GM19351 (cell line): ENCODE measurements around the gene DSP.

Source experiments
- ATAC-seq: cut with Tn5 transposase; IDR thresholded peaks from one replicate; pipeline ENCODE4 v1.9.1; 2021; ENCODE audit warnings: mild to moderate bottlenecking, moderate library complexity; ENCODE audit not compliant: unreplicated experiment

Gene DSP

GRCh38 chr6:7590918-7591302 is 49.4 kb downstream of the DSP start:
- ATAC-seq = no peak

GRCh38 chr6:7591770-7592169 is 50.3 kb downstream of the DSP start:
- no peak for ATAC-seq

DNA sequence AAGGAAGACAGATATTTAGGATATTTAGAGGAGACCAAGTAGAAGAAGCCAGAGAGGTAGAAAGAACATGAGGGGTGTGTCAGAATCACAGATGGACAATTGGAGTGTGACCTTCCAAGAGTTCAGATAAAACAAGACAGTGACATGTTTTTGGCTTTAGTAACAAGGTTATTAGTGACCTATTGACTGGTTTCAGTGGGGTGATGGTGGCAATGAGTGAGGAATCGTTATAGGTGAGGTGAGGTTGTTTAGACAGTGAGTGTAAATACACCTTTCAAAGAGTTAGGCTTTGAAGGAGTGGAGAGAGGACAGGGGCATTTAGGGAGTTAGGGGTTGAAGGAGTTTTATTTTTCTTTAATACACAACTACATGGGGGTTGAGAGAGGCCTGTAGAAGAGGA is 51.8 kb downstream of the DSP start:
- ATAC-seq = no peak

GRCh38 chr6:7594579-7595125 is 53.2 kb downstream of the DSP start:
- no peak for ATAC-seq

DNA sequence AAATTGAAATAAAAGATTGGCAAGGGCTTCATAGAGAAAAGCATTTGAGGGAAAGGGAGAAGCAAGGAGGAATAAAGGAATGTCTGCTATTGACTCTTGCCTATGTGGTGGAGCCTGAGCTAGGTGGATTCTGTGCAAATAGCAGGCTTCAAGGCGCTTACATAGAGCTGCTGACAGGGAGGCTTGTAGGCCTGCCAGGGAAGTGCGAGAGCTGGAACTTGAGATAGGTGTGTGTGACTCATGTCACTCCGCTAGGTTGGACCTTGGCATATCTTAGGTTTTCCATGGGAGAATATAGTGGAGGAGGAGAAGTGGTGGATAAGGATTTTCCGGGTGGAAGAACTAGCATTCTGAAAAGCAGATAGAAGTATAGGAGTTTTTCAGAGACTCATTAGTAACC is 62.5 kb downstream of the DSP start:
- ATAC-seq = no peak

DNA sequence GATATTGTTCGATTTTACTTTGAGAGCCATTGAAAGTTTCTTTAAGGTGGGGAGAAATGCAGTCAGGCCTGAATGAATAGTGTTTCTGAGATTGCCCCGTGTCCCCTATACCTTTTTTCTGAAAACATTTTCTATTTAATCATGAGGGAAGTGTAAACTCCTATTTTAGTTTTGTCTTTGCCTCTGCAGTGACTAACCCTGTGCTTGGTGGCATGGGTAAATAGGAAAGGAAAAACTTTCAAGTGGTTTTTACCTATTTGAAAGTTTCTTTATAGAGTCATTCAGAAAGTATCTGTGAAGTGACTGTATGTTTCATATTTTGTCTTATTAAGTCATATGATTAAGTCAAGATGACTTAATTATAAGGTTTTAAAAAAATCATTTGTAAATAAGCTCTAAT is 63.0 kb downstream of the DSP start:
- no peak for ATAC-seq

- ATAC-seq = no peak
These were observed 74.3 kb downstream of the DSP start for GRCh38 chr6:7615611-7616383.

GRCh38 chr6:7617801-7618764 is 76.6 kb downstream of the DSP start:
- ATAC-seq = peak; percentile 72

DNA sequence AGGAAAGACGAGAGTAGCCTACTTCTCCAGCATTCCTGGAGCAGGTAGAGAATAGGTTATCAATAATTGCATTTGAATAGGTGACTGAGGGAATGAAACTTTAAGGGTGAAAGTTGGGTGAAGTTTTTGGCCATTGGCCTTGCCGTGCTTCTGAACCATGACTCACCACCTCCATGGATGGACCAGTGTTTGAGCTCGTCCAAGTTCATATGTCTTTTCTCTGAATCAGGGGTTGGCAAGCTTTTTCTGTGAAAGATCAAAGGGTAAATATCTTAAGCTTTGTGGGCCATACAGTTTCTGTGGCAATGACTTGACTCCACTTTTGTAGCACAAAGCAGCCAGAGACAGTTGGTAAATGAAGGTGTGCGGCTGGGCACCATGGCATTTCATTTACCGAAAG is 80.3 kb downstream of the DSP start:
- no peak for ATAC-seq

DNA sequence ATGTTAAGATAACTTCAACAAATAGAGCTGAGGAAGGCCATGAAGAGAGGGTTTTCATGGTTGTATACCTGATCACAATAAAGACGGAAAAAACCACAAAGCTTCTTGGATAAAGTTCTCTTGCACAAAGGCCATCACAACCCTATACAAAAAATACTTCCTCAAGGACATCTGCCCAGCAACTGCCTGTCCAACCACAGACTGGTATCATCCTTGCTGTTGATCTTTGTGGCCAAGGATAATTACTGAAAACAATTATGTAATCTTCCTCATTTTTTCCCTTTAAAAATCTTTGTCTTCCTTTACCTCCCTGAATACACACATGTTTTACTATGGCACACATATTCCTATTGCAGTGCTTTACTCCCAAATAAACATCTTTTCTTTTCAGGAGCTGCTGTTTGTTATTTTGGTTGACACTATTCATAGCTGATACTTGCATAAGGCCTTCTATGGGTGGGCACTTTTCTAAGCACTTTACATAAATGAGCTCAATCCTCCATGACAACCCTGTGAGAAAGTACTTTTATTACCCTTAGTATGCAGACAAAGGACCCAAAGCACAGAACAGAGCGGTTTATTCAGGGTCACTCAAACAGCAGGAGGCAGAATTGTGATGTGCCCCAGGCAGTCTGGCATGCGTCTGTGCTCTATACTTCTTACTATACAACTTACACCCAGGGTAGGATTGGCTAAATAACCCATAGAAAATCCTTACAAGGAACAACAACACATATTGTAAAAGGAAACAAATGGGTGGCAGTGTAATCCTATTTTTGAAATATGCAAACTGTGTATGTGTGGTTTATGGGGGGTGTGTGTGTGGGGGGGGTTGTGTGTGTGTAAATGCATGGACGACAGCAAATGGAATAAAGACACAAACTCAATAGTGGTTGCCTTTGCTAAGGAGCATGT is 83.6 kb downstream of the DSP start:
- no peak for ATAC-seq

DNA sequence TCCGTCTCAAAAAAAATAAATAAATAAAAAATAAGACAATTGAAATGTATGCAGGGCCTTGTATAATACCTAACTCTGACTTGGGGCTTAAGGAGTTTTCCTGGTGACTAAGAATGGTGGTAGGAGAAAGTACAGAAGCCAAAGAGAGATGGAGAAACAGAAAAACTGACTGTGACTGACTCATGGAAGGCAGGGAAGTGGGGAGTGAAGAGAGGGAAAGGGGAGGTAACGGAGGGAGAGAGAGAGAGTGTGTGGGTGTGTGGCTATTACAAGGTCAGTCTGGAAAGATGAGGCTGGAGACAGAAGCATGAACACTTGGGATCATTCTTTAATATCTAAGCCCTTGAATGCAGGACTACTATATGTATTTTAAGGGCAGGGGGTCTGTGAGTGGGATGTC is 87.0 kb downstream of the DSP start:
- no peak for ATAC-seq

- no peak for ATAC-seq
These were observed 87.4 kb downstream of the DSP start for GRCh38 chr6:7628909-7629308.

DNA sequence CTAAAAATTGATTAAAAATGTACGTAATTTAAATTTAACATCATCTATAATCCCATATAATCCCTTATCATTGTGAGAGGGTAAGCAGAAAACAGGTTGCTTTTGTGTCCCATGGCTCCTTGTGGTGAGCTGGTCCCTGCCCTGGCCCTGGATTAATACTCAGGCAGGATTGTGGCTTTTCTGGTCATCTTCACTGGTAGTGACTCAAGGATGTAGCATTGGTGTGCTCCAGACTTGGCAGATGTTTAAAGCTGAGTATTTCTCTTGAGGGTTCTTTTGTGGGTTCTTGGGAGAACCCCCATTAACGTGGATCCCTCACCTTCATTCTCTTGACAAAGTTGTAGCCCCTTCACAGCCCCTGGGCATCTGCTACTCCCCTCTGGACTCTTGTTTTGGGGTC is 87.8 kb downstream of the DSP start:
- ATAC-seq = no peak

- ATAC-seq = no peak
These were observed 89.3 kb downstream of the DSP start for GRCh38 chr6:7630792-7631191.

- no peak for ATAC-seq
These were observed 90.0 kb downstream of the DSP start for GRCh38 chr6:7631466-7631865.

- no peak for ATAC-seq
These were observed 91.2 kb downstream of the DSP start for GRCh38 chr6:7632501-7633290.

DNA sequence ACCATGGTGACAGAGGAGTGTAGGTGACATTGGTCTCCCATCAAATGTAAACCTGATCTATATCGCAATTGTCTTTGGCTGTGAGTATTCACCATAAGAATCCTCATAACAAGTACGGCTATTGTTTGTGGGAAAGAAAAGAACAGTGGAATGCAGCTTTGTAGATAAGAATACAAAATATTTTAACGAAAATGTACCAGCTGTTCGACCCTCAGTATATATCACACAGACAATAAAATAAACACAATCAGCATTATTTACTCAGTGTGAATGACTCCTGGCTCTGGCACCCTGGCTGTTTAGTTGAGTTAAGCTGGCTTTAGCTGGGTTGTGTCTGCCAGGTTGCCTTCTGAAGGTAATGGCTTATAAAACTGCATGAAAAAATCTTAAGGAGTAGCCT is 91.9 kb downstream of the DSP start:
- ATAC-seq = no peak

GRCh38 chr6:7636151-7636550 is 94.7 kb downstream of the DSP start:
- ATAC-seq = no peak
